ENCODE results near the gene CD22. TPM values are rescaled to one million over a fixed set of nuclear protein-coding genes. Genes with fewer than 3 reads are reported as not detected.
A peak's percentile ranks its signal among the peaks of the same experiment; 100 is the strongest.

CD22 gene
- total RNA-seq, 2 experiments from 2014 or later: 0.41 TPM; not detected in 1

DNA sequence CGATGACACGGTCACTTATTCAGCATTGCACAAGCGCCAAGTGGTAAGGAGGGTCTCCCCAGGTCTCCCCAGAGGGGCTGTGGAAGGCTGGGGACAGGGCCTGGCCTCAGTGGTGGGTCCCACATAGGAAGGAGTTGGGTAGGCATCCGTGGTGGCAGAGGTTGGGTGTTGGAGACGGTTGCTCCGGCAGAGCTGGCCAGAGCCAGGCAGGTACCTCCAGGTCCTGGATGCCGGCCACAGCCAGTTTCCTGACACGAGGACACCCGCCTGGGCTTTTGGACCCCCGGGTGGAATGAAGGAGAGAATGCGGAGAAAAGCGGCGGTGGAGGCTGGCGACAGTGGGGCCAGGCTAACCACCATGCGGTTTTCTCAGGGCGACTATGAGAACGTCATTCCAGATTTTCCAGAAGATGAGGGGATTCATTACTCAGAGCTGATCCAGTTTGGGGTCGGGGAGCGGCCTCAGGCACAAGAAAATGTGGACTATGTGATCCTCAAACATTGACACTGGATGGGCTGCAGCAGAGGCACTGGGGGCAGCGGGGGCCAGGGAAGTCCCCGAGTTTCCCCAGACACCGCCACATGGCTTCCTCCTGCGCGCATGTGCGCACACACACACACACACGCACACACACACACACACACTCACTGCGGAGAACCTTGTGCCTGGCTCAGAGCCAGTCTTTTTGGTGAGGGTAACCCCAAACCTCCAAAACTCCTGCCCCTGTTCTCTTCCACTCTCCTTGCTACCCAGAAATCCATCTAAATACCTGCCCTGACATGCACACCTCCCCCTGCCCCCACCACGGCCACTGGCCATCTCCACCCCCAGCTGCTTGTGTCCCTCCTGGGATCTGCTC is 17.4 kb downstream of the CD22 start:
- Mint-ChIP-seq H3K9me3 (ENCODE audit: low read depth) (no peaks in the 10 kb centered on the region), H3K27me3 (peaks cover 56% of the 10 kb centered on the region), H3K4me3 (no peak overlapping the region), H3K27ac (peak overlapping the region; percentile 17), H3K4me1 (peaks cover 27% of the 10 kb centered on the region), H3K36me3 (no peaks in the 10 kb centered on the region)
- DNase-seq (peak; percentile 73), ATAC-seq (peak; percentile 46)
- CTCF ChIA-PET: interaction anchor here (1.1 to 2.4 kb wide), 6 partner anchors 10 to 149 kb away, joined by 3 to 8 read pairs (median 6); no protein-coding TSS in a partner anchor

DNA sequence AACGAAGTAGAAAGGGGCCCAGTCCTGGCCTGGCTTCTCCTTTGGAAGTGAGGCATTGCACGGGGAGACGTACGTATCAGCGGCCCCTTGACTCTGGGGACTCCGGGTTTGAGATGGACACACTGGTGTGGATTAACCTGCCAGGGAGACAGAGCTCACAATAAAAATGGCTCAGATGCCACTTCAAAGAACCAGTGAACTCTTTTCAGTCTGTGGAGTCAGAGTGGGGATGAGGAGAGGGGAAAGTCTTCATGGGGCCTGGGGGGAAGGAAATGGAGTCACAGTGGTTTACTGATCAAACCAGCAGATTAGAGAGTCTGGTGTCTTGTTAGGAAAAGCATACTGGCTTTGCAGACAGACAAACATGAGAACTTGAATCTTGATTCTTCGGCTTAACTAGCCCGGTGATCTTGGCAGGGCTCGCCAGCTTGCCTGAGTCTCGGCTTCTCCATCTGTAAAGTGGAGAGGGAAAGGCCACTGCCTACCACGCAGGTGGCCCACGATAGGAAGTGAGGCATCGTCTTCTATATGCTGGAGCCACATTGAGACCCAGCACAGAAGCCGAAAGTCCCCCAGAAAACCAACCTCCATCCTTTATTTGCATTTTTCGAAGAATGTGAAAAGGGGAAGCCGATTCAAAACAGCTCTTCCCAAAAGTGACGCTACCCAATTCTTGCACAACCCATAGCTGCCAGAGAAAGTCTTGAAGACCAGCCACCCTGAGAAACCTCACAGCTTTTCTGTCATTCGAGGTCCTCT is 18.4 kb downstream of the CD22 start, which contains the start of gene FFAR1:
Gene FFAR1 (plus strand): TSS at position 732 of the 759 bp plus-strand sequence. CDS start 3,650 bp downstream, outside the sequence.
- ATAC-seq (peak; percentile 50), DNase-seq (peak; percentile 54)
- Mint-ChIP-seq H3K27ac (peak within 1 kb of the TSS; percentile 50), H3K4me3 (no peak within 1 kb of the TSS), H3K4me1 (peaks cover 27% of the 10 kb centered on the region), H3K9me3 (ENCODE audit: low read depth) (no peaks in the 10 kb centered on the region), H3K27me3 (peaks cover 54% of the 10 kb centered on the region), H3K36me3 (no peaks in the 10 kb centered on the region)
- CTCF ChIA-PET: interaction anchor here (1.1 to 1.8 kb wide), 5 partner anchors 9 to 148 kb away, joined by 3 to 8 read pairs (median 6); no protein-coding TSS in a partner anchor

GRCh38 chr19:35347930-35348298 is 18.9 kb downstream of the CD22 start:
- Mint-ChIP-seq H3K4me1 (peaks cover 31% of the 10 kb centered on the region), H3K27me3 (peaks cover 51% of the 10 kb centered on the region), H3K36me3 (no peaks in the 10 kb centered on the region), H3K4me3 (no peak overlapping the region), H3K9me3 (ENCODE audit: low read depth) (no peaks in the 10 kb centered on the region), H3K27ac (no peak overlapping the region)
- ATAC-seq: no peak
- no peak for DNase-seq
- CTCF ChIA-PET: interaction anchor here (1.1 to 1.8 kb wide), 5 partner anchors 9 to 147 kb away, joined by 3 to 8 read pairs (median 6); no protein-coding TSS in a partner anchor

DNA sequence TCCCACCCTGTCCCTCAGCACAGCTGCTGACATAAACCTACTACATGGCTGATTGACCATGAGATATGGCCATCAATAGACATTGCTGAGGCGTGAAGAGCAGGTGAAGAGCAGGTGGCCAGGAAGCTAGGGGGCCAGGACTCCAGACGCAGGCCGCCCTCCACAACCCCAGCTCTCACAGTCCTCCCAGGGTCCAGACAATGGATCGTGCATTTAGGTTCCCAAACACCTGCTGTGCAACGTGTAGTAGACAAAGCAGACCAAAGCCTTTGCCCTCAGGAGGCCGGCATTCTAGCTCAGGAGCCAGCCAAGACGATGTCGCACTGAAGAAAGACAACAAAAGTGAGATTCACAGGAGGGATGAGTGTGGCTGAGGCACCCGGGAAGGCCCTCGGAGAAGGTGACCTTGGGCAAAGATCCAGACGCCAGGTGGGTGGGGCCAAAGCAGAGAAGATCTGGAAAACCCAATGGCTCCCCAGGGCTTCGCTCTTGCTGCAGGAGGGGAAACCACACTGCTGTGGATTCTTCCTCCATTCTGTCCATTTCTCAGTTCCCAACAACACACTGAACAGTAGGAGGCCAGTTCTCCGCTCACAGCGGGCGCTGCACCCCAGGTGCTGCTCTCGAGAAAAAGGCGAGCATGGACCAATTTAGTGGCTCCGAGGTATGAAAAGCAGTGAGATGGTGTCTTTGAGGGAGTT is 20.1 kb downstream of the CD22 start:
- CTCF ChIA-PET: interaction anchor here (0.9 to 3.2 kb wide), 4 partner anchors 13 to 161 kb away, joined by 3 to 15 read pairs (median 3); no protein-coding TSS in a partner anchor
- Mint-ChIP-seq H3K9me3 (ENCODE audit: low read depth) (no peaks in the 10 kb centered on the region), H3K4me1 (peaks cover 33% of the 10 kb centered on the region), H3K27ac (no peak overlapping the region), H3K4me3 (no peak overlapping the region), H3K36me3 (no peaks in the 10 kb centered on the region), H3K27me3 (peaks cover 47% of the 10 kb centered on the region)
- DNase-seq (peak; percentile 29), ATAC-seq (no peak)

GRCh38 chr19:35349614-35350521 is 20.9 kb downstream of the CD22 start:
- no peaks in the 10 kb centered on the region for H3K36me3 Mint-ChIP-seq
- ATAC-seq (no peak), DNase-seq (peak; percentile 37)
- no peaks in the 10 kb centered on the region for H3K9me3 Mint-ChIP-seq (ENCODE audit: low read depth)
- CTCF ChIA-PET: interaction anchor here (1.1 to 3.2 kb wide), 3 partner anchors 14 to 160 kb away, joined by 3 to 15 read pairs (median 3); no protein-coding TSS in a partner anchor
- peaks cover 35% of the 10 kb centered on the region for H3K4me1 Mint-ChIP-seq
- peaks cover 42% of the 10 kb centered on the region for H3K27me3 Mint-ChIP-seq
- no peak overlapping the region for H3K4me3 Mint-ChIP-seq
- H3K27ac Mint-ChIP-seq: no peak overlapping the region

- Mint-ChIP-seq H3K27ac (no peak overlapping the region), H3K27me3 (peaks cover 44% of the 10 kb centered on the region), H3K36me3 (no peaks in the 10 kb centered on the region), H3K4me3 (no peak overlapping the region), H3K4me1 (peaks cover 40% of the 10 kb centered on the region), H3K9me3 (ENCODE audit: low read depth) (no peaks in the 10 kb centered on the region)
- CTCF ChIA-PET: interaction anchor here (0.9 to 3.2 kb wide), 2 partner anchors 119 to 145 kb away, joined by 3 to 15 read pairs; no protein-coding TSS in a partner anchor
- no peak for ATAC-seq
- DNase-seq: no peak
Measured at GRCh38 chr19:35350591-35350990, 21.6 kb downstream of the CD22 start.

DNA sequence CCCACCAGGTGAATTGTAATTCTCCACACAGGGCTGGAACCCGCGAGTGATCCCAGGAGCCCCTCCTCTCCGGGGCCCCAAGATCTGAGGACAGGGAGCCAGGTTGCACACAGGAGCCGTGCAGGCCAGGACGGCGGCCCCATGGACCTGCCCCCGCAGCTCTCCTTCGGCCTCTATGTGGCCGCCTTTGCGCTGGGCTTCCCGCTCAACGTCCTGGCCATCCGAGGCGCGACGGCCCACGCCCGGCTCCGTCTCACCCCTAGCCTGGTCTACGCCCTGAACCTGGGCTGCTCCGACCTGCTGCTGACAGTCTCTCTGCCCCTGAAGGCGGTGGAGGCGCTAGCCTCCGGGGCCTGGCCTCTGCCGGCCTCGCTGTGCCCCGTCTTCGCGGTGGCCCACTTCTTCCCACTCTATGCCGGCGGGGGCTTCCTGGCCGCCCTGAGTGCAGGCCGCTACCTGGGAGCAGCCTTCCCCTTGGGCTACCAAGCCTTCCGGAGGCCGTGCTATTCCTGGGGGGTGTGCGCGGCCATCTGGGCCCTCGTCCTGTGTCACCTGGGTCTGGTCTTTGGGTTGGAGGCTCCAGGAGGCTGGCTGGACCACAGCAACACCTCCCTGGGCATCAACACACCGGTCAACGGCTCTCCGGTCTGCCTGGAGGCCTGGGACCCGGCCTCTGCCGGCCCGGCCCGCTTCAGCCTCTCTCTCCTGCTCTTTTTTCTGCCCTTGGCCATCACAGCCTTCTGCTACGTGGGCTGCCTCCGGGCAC is 22.6 kb downstream of the CD22 start:
- peaks cover 35% of the 10 kb centered on the region for H3K4me1 Mint-ChIP-seq
- no peak for ATAC-seq
- CTCF ChIA-PET: interaction anchor here (0.9 to 3.8 kb wide), 6 partner anchors 100 to 144 kb away, joined by 3 to 76 read pairs (median 18); no protein-coding TSS in a partner anchor
- peaks cover 40% of the 10 kb centered on the region for H3K27me3 Mint-ChIP-seq
- H3K27ac Mint-ChIP-seq: no peak overlapping the region
- H3K9me3 Mint-ChIP-seq (ENCODE audit: low read depth): no peaks in the 10 kb centered on the region
- no peaks in the 10 kb centered on the region for H3K36me3 Mint-ChIP-seq
- H3K4me3 Mint-ChIP-seq: no peak overlapping the region
- peak; percentile 33 for DNase-seq

- H3K27ac Mint-ChIP-seq: no peak overlapping the region
Measured at GRCh38 chr19:35352177-35352447, 23.1 kb downstream of the CD22 start.

GRCh38 chr19:35352448-35353304 is 23.7 kb downstream of the CD22 start:
- DNase-seq (peak; percentile 77), ATAC-seq (peak; percentile 71)
- Mint-ChIP-seq H3K4me1 (peaks cover 24% of the 10 kb centered on the region), H3K9me3 (ENCODE audit: low read depth) (no peaks in the 10 kb centered on the region), H3K36me3 (no peaks in the 10 kb centered on the region), H3K4me3 (no peak overlapping the region), H3K27ac (no peak overlapping the region), H3K27me3 (peaks cover 35% of the 10 kb centered on the region)
- CTCF ChIA-PET: interaction anchor here (0.9 to 3.8 kb wide), 23 partner anchors 8 to 308 kb away, joined by 3 to 76 read pairs (median 4); no protein-coding TSS in a partner anchor

More at GRCh38 chr19:35352177-35352447, 23.1 kb downstream of the CD22 start:
- CTCF ChIA-PET: interaction anchor here (1.1 to 3.8 kb wide), 9 partner anchors 13 to 196 kb away, joined by 3 to 76 read pairs (median 10); no protein-coding TSS in a partner anchor
- Mint-ChIP-seq H3K4me1 (peaks cover 30% of the 10 kb centered on the region), H3K4me3 (no peak overlapping the region), H3K36me3 (no peaks in the 10 kb centered on the region), H3K27me3 (peaks cover 37% of the 10 kb centered on the region), H3K9me3 (ENCODE audit: low read depth) (no peaks in the 10 kb centered on the region)
- DNase-seq (peak; percentile 34), ATAC-seq (no peak)

- Mint-ChIP-seq H3K36me3 (no peaks in the 10 kb centered on the region), H3K27ac (no peak overlapping the region), H3K9me3 (ENCODE audit: low read depth) (no peaks in the 10 kb centered on the region), H3K4me1 (peaks cover 24% of the 10 kb centered on the region), H3K4me3 (no peak overlapping the region), H3K27me3 (peaks cover 34% of the 10 kb centered on the region)
- DNase-seq (peak; percentile 36), ATAC-seq (no peak)
- CTCF ChIA-PET: interaction anchor here (0.9 to 3.8 kb wide), 21 partner anchors 8 to 309 kb away, joined by 3 to 76 read pairs (median 4); no protein-coding TSS in a partner anchor
Measured at GRCh38 chr19:35353635-35354034, 24.6 kb downstream of the CD22 start.
